ENCODE results near the gene CBX1. TPM values are rescaled to one million over a fixed set of nuclear protein-coding genes. Genes with fewer than 3 reads are reported as not detected.

Gene CBX1
- total and polyA plus RNA-seq, 2 of the 8 experiments (the other 6 are each of a cell fraction or from before 2014, with no cell fraction given): 38.7 to 173 TPM

DNA sequence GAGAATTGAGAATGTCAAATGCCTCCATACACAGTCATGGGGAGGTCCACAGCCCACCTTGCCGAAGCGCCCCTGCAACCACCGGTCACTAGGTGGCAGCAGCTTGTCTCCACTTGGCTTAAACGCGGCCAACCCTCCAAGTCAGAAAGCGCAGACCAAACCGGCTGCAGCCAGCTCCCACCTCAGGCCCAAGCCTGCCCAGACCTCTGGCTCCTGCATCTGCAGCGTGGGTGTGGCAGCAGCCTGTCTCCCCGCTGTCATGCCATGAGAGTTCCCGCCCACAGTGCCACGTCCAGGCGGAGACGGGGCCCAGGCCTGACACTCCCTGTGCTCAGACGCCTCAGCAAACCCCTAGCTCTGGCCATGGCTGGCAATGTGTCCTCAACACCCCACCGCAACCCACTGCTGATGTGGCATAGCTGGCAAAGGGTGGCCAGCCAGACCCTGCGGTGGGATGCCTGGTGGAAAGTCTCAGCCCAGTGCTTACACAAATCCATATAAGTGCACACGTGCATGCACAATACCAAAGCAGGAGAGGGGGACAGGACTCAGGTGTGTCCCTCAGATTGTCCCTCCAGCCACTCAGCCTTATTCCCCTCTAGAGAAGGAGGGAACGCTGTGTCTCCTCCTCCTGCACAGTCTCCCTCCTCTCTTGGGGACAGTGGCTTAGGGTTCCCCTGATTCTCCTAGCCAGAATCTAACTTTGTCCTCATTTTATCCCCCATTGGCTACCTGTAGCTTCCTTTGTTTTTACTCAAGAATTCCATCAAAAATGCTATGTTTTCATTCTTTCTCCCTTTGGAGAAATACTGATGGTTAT is 74.6 kb downstream of the CBX1 start:
- Histone ChIP-seq H3K14ac (ENCODE audit: insufficient read length) (no peak overlapping the region), H3K79me1 (ENCODE audit: low read depth, low read length) (no peaks in the 10 kb centered on the region), H3K4me2 (ENCODE audit: insufficient read depth in 1 of 2, low read depth in 2 of 2, low read length in 2 of 2) (peak overlapping the region in 1 of 2 experiments; percentile 37; a peak in 2 of 4 replicates), H3K4me3 (ENCODE audit: extremely low read depth in 1 of 4, insufficient read depth in 2 of 4, low read depth in 3 of 4, low read length in 4 of 4) (no peak overlapping the region), H3K18ac (ENCODE audit: extremely low read depth, low read length) (no peak overlapping the region), H3K79me2 (ENCODE audit: control insufficient read depth in 1 of 2, insufficient read depth in 2 of 2, low read length in 2 of 2) (no peaks in the 10 kb centered on the region), H4K8ac (ENCODE audit: extremely low read depth, insufficient read depth, low read length) (no peak overlapping the region; the same call in 1 of the 2 replicates), H4K91ac (replicated peaks; ENCODE audit: insufficient read length, low read length) (peak overlapping the region; percentile 52), H2BK15ac (ENCODE audit: low read length) (no peak overlapping the region), H3K9me3 (ENCODE audit: insufficient read depth in 2 of 2, low read depth in 1 of 2, low read length in 1 of 2) (no peaks in the 10 kb centered on the region), H2BK12ac (ENCODE audit: low read depth, low read length) (peak overlapping the region; percentile 50; the same call in 1 of the 2 replicates), H2BK20ac (ENCODE audit: low read length) (no peak overlapping the region), H4K5ac (ENCODE audit: insufficient read length, low read depth, low read length) (no peak overlapping the region), H3K23me2 (ENCODE audit: low read depth, low read length) (peaks cover 18% of the 10 kb centered on the region), H3K23ac (ENCODE audit: insufficient read length) (no peak overlapping the region), H4K20me1 (replicated peaks in 1 of 2; ENCODE audit: control insufficient read depth in 1 of 2, insufficient read depth in 2 of 2, low read length in 2 of 2) (no peaks in the 10 kb centered on the region), H3K36me3 (ENCODE audit: control insufficient read depth in 2 of 4, insufficient read depth in 4 of 4, low read length in 3 of 4) (no peaks in the 10 kb centered on the region), H2AFZ (ENCODE audit: low read length) (no peak overlapping the region), H3K56ac (replicated peaks; ENCODE audit: insufficient read length, low read depth, low read length) (no peak overlapping the region), H3K27ac (ENCODE audit: low read depth, low read length) (no peak overlapping the region), H3K9ac (replicated peaks in 1 of 4; ENCODE audit: extremely low read depth in 1 of 4, low read depth in 3 of 4, low read length in 3 of 4) (peak overlapping the region in 2 of 4 experiments; percentile 9 to 20; a peak in 2 of 7 replicates), H2AK5ac (ENCODE audit: low read depth, low read length) (no peak overlapping the region), H3K4ac (replicated peaks; ENCODE audit: insufficient read length, low read depth, low read length) (no peak overlapping the region), H3K27me3 (replicated peaks in 1 of 4; ENCODE audit: control insufficient read depth in 3 of 4, extremely low read depth in 1 of 4, insufficient read depth in 3 of 4, low read length in 3 of 4) (peaks cover 2 to 23% (median 17%) of the 10 kb centered on the region in 4 experiments), H2BK5ac (ENCODE audit: low read depth, low read length) (no peak overlapping the region), H3K4me1 (replicated peaks in 1 of 4; ENCODE audit: control insufficient read depth in 3 of 4, insufficient read depth in 4 of 4, low read length in 3 of 4) (peaks cover 0 to 21% (median 11%) of the 10 kb centered on the region in 4 experiments; a peak in 5 of 7 replicates), H2BK120ac (replicated peaks; ENCODE audit: low read depth, low read length) (no peak overlapping the region)
- WGBS, 2 experiments (ENCODE audit: extremely low coverage in 1 of 2, insufficient coverage in 1 of 2, insufficient read length in 1 of 2, insufficient replicate concordance in 2 of 2, low coverage in 1 of 2, low lambda C conversion rate in 2 of 2, missing lambda C conversion rate in 1 of 2): 29% methylated on average over 18 of the region's 18 CpGs; no CpG with 5 or more reads in 1 of the 2 experiments
- ChIA-PET CTCF (ENCODE audit: partially characterized antibody) (interaction anchor here (0.6 to 8.9 kb wide), 45 partner anchors 9 to 1435 kb away, joined by 3 to 181 read pairs (median 5); partner anchors contain the start of genes CBX1, NFE2L1 and SNX11), POLR2A (ENCODE audit: partially characterized antibody) (interaction anchor here (0.6 to 28.1 kb wide), 4 partner anchors 9 to 105 kb away, joined by 3 to 1227 read pairs (median 6); partner anchors contain the start of gene NFE2L1)
- DNase-seq (ENCODE audit: low read depth in 1 of 2, low spot score in 2 of 2) (peak; percentile 80 to 93), FAIRE-seq (peak; percentile 72)
- TF ChIP-seq RBBP5 (IDR thresholded peaks at IDR 0.05; ENCODE audit: borderline replicate concordance, low read depth, low read length) (no peak), GABPA (IDR thresholded peaks at IDR 0.05; ENCODE audit: borderline replicate concordance, insufficient read depth, low read length) (no peak), YY1 (IDR thresholded peaks at IDR 0.05; ENCODE audit: low read depth, low read length) (peak; percentile 34; the same call in 1 of the 2 replicates), EGR1 (IDR thresholded peaks at IDR 0.05; ENCODE audit: borderline replicate concordance, low read depth, low read length) (0 out of 2 replicates have a peak, but pooled peaks have one; percentile 41), JUND (IDR thresholded peaks at IDR 0.05; ENCODE audit: low read length) (no peak), MAFK (IDR thresholded peaks at IDR 0.05; ENCODE audit: low read depth, low read length) (no peak), TAF1 (IDR thresholded peaks at IDR 0.05; ENCODE audit: low read depth, low read length) (no peak)
- TF ChIP-seq, protein P1, sequence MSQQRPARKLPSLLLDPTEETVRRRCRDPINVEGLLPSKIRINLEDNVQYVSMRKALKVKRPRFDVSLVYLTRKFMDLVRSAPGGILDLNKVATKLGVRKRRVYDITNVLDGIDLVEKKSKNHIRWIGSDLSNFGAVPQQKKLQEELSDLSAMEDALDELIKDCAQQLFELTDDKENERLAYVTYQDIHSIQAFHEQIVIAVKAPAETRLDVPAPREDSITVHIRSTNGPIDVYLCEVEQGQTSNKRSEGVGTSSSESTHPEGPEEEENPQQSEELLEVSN (IDR thresholded peaks at IDR 0.05): no peak
